C4-2B (cell line): ENCODE data around the gene MAJIN.

ENCODE experiments used
- ZFX ChIP-seq: fragments of 450-650 bp; IDR thresholded peaks from 2 replicates; pipeline ENCODE4 v1.6.1; 2017
- TF ChIP-seq, protein P1 (sequence below): fragments of 450-650 bp; conservative IDR thresholded peaks from 2 replicates; pipeline ENCODE4 v1.5.1; 2017; ENCODE audit warnings: mild to moderate bottlenecking

DNA sequence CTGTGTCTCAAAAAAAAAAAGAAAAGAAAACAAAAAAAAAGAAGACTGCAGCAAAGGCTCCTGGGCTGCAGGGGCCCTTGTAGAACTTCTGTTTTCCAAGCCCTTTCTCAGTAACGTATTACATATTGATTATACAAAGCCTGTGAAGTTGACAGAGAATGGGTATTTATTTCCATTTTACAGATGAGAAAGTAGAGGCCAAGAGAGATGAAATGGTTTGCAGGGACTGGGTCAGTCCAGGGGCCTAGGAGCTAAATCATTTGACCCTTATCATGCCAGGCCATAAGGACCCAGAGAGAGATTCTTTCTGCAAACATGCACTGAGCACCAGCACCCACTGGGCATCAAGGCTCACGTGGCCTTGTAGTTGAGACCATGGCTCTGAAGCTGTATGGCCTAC is 43.0 kb downstream of the MAJIN start:
- TF ChIP-seq, protein P1, sequence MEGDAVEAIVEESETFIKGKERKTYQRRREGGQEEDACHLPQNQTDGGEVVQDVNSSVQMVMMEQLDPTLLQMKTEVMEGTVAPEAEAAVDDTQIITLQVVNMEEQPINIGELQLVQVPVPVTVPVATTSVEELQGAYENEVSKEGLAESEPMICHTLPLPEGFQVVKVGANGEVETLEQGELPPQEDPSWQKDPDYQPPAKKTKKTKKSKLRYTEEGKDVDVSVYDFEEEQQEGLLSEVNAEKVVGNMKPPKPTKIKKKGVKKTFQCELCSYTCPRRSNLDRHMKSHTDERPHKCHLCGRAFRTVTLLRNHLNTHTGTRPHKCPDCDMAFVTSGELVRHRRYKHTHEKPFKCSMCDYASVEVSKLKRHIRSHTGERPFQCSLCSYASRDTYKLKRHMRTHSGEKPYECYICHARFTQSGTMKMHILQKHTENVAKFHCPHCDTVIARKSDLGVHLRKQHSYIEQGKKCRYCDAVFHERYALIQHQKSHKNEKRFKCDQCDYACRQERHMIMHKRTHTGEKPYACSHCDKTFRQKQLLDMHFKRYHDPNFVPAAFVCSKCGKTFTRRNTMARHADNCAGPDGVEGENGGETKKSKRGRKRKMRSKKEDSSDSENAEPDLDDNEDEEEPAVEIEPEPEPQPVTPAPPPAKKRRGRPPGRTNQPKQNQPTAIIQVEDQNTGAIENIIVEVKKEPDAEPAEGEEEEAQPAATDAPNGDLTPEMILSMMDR: no peak
- no peak for TF ChIP-seq ZFX
